Aorta (tissue), 5 donors: ENCODE measurements around the gene DDX56. TPM values are rescaled to one million over a fixed set of nuclear protein-coding genes. Genes with fewer than 3 reads are reported as not detected.

Experiments
- ATAC-seq: fragments of 200-7000 bp; cut with Tn5 transposase; one replicate; pipeline ENCODE4 v1.9.1; 2022; ENCODE audit warnings: moderate library complexity; ENCODE audit not compliant: low FRiP score
- DNase-seq, 2 donors: peaks; one replicate each; pipeline ENCODE4 v3.0.0-alpha.2; 2020
- H3K27ac ChIP-seq, 2 donors: one replicate each; pipeline ENCODE4 v1.5.1; 2013; ENCODE audit warnings: low read length in 2 of 2, mild to moderate bottlenecking in 2 of 2, moderate library complexity in 2 of 2, control low read depth in 1 of 2, inconsistent platforms in 1 of 2, low read depth in 1 of 2
- H3K27me3 ChIP-seq, 2 donors: one replicate each; pipeline ENCODE4 v1.6.1; 2013; ENCODE audit warnings: control low read depth in 1 of 2, low read length in 1 of 2, mild to moderate bottlenecking in 1 of 2, moderate library complexity in 1 of 2; ENCODE audit not compliant: insufficient read depth in 2 of 2, control insufficient read depth in 1 of 2
- H3K36me3 ChIP-seq, 2 donors: one replicate each; pipeline ENCODE4 v1.6.1; 2013; ENCODE audit warnings: control low read depth in 1 of 2, low read length in 1 of 2, mild to moderate bottlenecking in 1 of 2; ENCODE audit not compliant: insufficient read depth in 2 of 2, control insufficient read depth in 1 of 2
- H3K4me1 ChIP-seq, 2 donors: one replicate each; pipeline ENCODE4 v1.6.1; 2013; ENCODE audit warnings: low read length in 2 of 2, control low read depth in 1 of 2, mild to moderate bottlenecking in 1 of 2, moderate library complexity in 1 of 2; ENCODE audit not compliant: insufficient read depth in 2 of 2, control insufficient read depth in 1 of 2
- H3K4me3 ChIP-seq, 2 donors: one replicate each; pipeline ENCODE4 v1.5.1; 2013; ENCODE audit warnings: low read length in 2 of 2, control low read depth in 1 of 2, mild to moderate bottlenecking in 1 of 2
- H3K9me3 ChIP-seq: one replicate; pipeline ENCODE4 v1.6.1; 2013; ENCODE audit warnings: mild to moderate bottlenecking, low read length; ENCODE audit not compliant: control insufficient read depth
- WGBS, 2 donors: extraction: QIAGEN DNeasy Blood & Tissue Kit; methylation state at CpG; one replicate each; pipeline ENCODE4 v1.1.7; 2013; 5-methylcytosine and 5-hydroxymethylcytosine counted together
- intact Hi-C, 2 donors: fragments of 100-400 bp; cut with DNase I; formaldehyde crosslinking; loops; one replicate each; pipeline versions ENCODE4 v1.14.2 to v1.15.0; 2022
- polyA plus RNA-seq, 2 donors: library from polyadenylated mRNA; stranded (reverse); fragments of 200-250 nt; gene quantifications; one replicate each; pipeline ENCODE4 v1.2.3, GENCODE V29; 2013
- total RNA-seq, 2 donors: library from RNA; stranded (reverse); fragmentation: NEBNext Ultra II Directional; extraction: Animal tissue kit (Norgen Biotek cat#: 25700); gene quantifications; one replicate each; pipeline ENCODE4 v1.2.1, GENCODE V29; 2021
- donor health status: healthy with polysubstance abuse.
- donor health status: Bipolar disorder and iron deficiency.
- donor health status: DM: no; HTN: no; CAD: no.
- donor health status: DM: no; HTN: no; CAD: no.
- donor health status: DM: yes; HTN: yes; CAD: no.

The DDX56 gene
- total and polyA plus RNA-seq, 4 donors = 23.3 to 153 (median 50.8) TPM

DNA sequence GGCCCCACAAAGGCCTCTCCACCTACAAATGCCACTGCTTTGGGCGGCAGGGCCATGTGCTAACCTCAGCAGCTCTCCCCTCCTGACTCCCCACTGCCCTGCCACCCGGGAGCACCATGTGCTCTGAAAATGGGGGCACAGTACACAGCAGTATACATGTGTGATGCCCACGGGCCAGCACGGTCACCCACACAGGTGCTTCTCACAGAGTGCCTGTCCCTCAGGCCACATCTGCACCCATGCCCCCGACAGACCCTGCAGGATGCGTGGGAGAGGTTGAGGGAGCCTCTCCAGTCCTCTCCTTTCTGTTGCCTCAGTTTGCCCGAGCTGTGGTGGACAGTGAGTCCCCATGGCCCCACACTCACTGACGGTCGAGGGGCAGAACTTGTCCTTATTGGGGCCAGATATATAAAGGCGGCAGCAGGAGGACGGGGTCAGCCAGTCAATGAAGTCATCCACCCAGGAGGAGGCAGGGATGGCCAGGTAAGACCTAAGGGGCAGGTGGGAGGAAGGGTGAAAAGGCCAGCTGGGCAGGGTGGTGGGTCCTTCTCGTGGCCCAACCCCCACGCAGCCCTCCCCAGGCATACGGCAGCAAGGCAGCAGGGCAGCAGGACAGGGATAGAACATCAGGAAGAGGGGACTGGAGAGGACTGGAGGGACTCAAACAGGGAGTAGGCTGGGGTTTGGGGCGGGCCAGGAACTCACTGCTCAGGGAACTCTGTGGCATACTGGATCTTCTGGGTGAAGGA is 52.2 kb downstream of the DDX56 start:
- no peak for ATAC-seq
- intact Hi-C loops = no loop called here

GRCh38 chr7:44520574-44520973 is 53.1 kb downstream of the DDX56 start:
- Histone ChIP-seq H3K36me3 (no peaks in the 10 kb centered on the region), H3K9me3 (no peaks in the 10 kb centered on the region), H3K27ac (no peak overlapping the region), H3K4me1 (no peaks in the 10 kb centered on the region), H3K4me3 (no peak overlapping the region), H3K27me3 (no peaks in the 10 kb centered on the region)
- WGBS, 2 donors = 88 to 89% methylated on average over 5 of the region's 5 CpGs
- intact Hi-C loops = no loop called here
- DNase-seq = no peak
- no peak for ATAC-seq

More for the DNA sequence above, 52.2 kb downstream of the DDX56 start:
- no peaks in the 10 kb centered on the region for H3K4me1 ChIP-seq
- H3K36me3 ChIP-seq = no peaks in the 10 kb centered on the region
- 81 to 84% methylated on average over 15 of the region's 15 CpGs for WGBS, 2 donors
- no peak for DNase-seq
- H3K4me3 ChIP-seq = no peak overlapping the region
- no peaks in the 10 kb centered on the region for H3K9me3 ChIP-seq
- no peak overlapping the region for H3K27ac ChIP-seq
- no peaks in the 10 kb centered on the region for H3K27me3 ChIP-seq

DNA sequence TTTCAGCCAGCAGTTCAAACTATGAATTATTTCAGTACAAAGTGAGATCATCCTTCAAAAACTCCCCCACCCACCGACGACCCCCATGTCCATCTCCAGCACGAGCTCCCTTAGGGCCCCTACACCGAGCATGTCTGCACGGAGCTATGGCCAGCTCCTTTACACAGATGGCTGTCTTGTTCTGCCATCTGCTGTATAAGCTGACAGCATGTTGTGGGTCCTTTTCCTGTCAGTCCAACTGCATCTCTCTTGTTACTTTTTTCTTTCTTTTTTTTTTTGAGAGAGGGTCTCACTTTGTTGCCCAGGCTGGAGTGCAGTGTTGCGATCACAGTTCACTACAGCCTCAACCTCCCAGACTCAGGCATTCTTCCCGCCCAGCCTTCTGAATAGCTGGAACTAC is 54.2 kb downstream of the DDX56 start:
- DNase-seq (no peak), ATAC-seq (no peak)
- no peaks in the 10 kb centered on the region for H3K36me3 ChIP-seq
- no peaks in the 10 kb centered on the region for H3K27me3 ChIP-seq
- WGBS, 2 donors = 58 to 64% methylated on average over 7 of the region's 7 CpGs
- H3K4me3 ChIP-seq = no peak overlapping the region
- H3K9me3 ChIP-seq = no peaks in the 10 kb centered on the region
- no peaks in the 10 kb centered on the region for H3K4me1 ChIP-seq
- intact Hi-C loops = no loop called here
- H3K27ac ChIP-seq = no peak overlapping the region

GRCh38 chr7:44518761-44519160 is 54.9 kb downstream of the DDX56 start:
- 69 to 85% methylated on average over 3 of the region's 3 CpGs for WGBS, 2 donors
- Histone ChIP-seq H3K27me3 (no peaks in the 10 kb centered on the region), H3K27ac (no peak overlapping the region), H3K4me1 (no peaks in the 10 kb centered on the region), H3K36me3 (no peaks in the 10 kb centered on the region), H3K9me3 (no peaks in the 10 kb centered on the region), H3K4me3 (no peak overlapping the region)
- DNase-seq = no peak
- ATAC-seq = no peak
- intact Hi-C loops = no loop called here

DNA sequence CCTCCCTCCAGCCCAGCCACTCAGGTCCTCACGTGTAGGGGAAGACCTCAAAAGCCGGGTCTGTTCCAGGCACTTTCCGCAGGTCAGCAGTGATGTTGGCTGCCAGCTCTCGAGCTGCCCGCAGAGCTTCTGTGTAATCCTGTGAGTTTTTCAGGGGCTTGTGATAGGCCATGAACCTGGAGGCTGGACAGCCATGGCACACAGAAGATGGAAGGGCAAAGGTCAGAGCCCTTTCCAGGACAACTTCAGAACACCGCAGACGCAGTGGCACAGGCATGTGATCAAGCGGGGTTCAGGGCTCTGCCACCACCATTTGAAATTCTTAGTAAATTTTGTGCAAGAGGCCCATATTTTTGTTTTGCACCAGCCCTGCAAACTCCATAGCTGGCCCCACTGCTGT is 56.5 kb downstream of the DDX56 start:
- H3K36me3 ChIP-seq = no peaks in the 10 kb centered on the region
- 83 to 87% methylated on average over 8 of the region's 8 CpGs for WGBS, 2 donors

More for the DNA sequence above, 56.5 kb downstream of the DDX56 start:
- Histone ChIP-seq H3K27me3 (no peaks in the 10 kb centered on the region), H3K4me3 (no peak overlapping the region), H3K27ac (no peak overlapping the region), H3K9me3 (no peaks in the 10 kb centered on the region), H3K4me1 (no peaks in the 10 kb centered on the region)
- ATAC-seq (no peak), DNase-seq (no peak)
- intact Hi-C loops = no loop called here

Other genes with a start within 250 kb of the DDX56 start
- 1 to 10 TPM; 2.4 to 4.4 TPM for gene CAMK2B, start 248.3 kb downstream of the DDX56 start, total RNA-seq
- 10 to 100 TPM in 1 of 2 donors, not detected in 1; 12.8 TPM for gene CAMK2B, start 248.3 kb downstream of the DDX56 start, polyA plus RNA-seq
- 100 to 1,000 TPM in 1 of 2 donors, 10 to 100 TPM in 1; 82.4 to 111 TPM for gene NUDCD3, start 83.2 kb downstream of the DDX56 start, total RNA-seq
- 10 to 100 TPM; 20.8 to 41.7 TPM for gene NUDCD3, start 83.2 kb downstream of the DDX56 start, polyA plus RNA-seq
- 1 to 10 TPM in 1 of 2 donors, under 1 TPM in 1; 0.39 to 1.1 TPM for gene NPC1L1, start 32.6 kb downstream of the DDX56 start, total RNA-seq
- 1 to 10 TPM in 1 of 2 donors, under 1 TPM in 1; 0.79 to 6.1 TPM for gene NPC1L1, start 32.6 kb downstream of the DDX56 start, polyA plus RNA-seq
- gene TMED4, start 8.3 kb upstream of the DDX56 start, total RNA-seq = 10 to 100 TPM; 62.2 to 66.8 TPM
- 10 to 100 TPM; 47.2 to 77.0 TPM for gene TMED4, start 8.3 kb upstream of the DDX56 start, polyA plus RNA-seq
- gene OGDH, start 32.7 kb upstream of the DDX56 start, total RNA-seq = 10 to 100 TPM; 84.7 to 95.3 TPM
- 10 to 100 TPM; 27.0 to 28.4 TPM for gene OGDH, start 32.7 kb upstream of the DDX56 start, polyA plus RNA-seq
- gene ZMIZ2, start 174.9 kb upstream of the DDX56 start, total RNA-seq = 10 to 100 TPM; 64.5 to 96.6 TPM
- gene ZMIZ2, start 174.9 kb upstream of the DDX56 start, polyA plus RNA-seq = 10 to 100 TPM; 11.6 to 69.9 TPM
- 100 to 1,000 TPM; 729 to 835 TPM for gene PPIA, start 222.8 kb upstream of the DDX56 start, total RNA-seq
- gene PPIA, start 222.8 kb upstream of the DDX56 start, polyA plus RNA-seq = 1,000 to 10,000 TPM; 1,703 to 2,385 TPM